GM18861 (cell line): ENCODE measurements around the gene ADD1.
A peak's percentile ranks its signal among the peaks of the same experiment; 100 is the strongest.

Experiments
- ATAC-seq: cut with Tn5 transposase; IDR thresholded peaks from one replicate; pipeline ENCODE4 v1.9.1; 2021; ENCODE audit not compliant: unreplicated experiment

ADD1 gene

DNA sequence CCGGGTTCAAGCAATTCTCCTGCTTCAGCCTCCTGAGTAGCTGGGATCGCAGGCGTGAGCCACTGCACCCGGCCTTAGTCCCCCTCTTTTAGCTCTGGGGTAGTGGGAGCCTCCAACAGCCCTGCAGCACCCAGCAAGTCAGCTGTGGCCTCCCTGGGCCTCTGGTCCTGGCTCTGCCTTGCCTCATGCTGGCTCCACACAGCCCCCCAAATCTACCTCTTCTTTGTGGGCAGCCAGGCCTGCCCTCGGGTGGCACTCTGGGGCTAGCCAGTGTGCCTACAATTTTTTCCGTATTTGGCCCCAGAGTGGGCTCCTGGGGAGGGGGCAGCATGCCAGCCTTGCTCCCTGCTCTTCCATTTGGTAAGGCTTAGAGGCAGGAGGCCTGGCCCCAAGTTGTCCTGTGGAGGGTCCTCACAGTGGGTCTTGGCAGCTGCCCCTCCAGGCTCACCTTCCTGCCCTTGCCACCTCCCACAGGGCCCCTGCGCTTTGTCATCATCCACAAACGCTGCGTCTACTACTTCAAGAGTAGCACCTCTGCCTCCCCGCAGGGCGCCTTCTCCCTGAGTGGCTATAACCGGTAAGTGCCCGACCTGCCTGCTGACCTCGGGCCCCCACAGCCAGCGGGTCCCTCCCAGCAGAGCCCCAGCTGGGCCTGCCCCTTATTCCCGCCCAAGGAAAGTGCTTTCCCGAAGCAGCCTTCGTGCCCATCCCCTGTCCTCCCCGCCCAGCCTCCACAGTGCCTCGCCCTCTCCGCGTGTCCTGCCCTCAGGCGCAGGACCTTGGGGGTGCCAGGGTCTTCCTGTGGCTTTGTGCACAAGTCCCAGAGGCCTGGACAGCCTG, 21.0 kb upstream of the ADD1 start:
- no peak for ATAC-seq

DNA sequence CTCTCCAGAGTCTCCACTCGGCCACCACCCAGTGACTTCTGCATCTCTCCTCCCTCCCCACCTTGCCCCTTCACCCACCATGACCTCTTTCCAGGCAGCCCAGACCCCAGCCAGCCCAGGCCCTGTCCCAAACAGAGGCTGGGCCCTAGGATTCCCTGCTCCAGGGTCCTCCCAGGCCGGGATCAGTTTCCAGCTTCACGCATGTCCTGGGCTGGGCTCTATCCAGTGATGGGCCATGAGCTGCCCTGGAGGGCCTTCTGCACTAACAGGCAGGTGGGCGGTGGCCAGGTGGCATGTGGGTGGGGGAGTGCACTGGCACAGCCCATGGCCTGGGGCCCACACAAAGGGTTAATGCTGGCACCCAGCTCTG, 20.4 kb upstream of the ADD1 start:
- no peak for ATAC-seq

DNA sequence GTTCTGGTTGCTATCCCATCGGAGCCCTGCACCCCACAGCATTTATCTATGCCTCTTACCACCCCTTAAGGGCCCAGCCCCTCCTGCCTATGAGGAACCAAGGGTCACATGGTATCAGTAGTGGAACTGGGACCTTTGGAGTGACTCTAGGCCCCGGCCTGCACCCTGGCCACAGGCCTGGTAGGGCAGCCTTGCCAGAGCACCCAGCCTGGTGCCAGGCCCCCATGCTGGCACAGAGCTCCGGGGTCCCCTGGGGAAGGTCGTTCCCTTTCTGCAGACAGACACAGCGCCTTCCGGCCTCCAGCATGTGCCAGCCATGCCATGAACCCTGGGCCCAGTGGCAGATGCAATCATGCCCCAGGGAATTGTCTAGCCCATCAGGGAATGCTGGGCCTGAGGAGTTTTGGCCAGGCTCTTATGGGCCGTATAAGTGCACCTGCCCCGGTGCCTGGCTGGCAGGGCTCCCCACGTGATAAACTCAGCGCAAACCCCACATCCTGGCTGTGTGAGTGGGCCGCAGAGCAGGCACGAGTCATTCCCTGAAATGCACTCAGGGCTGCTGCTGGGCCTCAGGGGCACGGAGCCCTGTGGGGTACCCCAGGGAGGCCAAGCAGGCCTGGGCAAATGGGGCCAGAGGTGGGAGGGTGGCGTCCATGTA, 19.8 kb upstream of the ADD1 start:
- ATAC-seq, result no peak

DNA sequence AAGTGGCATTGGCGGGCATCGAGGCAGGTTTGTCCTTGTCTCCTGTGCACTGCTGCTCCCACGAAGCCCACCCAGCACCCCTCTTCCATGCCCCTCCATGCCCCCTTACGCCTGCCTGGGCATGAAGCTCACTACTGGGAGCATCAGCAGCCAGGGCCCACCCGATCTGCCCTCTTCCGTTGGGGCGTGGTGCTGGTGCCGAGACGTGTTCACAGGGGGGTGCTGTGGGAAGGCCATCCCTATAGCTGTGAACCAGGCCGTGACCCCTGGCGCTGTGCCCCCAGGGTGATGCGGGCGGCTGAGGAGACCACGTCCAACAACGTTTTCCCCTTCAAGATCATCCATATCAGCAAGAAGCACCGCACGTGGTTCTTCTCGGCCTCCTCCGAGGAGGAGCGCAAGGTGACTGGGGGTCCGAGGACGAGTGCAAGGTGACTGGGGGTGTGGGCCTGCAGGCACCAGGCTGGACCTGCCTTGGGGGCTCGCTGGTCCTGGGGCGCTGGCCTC, 19.3 kb upstream of the ADD1 start:
- no peak for ATAC-seq

DNA sequence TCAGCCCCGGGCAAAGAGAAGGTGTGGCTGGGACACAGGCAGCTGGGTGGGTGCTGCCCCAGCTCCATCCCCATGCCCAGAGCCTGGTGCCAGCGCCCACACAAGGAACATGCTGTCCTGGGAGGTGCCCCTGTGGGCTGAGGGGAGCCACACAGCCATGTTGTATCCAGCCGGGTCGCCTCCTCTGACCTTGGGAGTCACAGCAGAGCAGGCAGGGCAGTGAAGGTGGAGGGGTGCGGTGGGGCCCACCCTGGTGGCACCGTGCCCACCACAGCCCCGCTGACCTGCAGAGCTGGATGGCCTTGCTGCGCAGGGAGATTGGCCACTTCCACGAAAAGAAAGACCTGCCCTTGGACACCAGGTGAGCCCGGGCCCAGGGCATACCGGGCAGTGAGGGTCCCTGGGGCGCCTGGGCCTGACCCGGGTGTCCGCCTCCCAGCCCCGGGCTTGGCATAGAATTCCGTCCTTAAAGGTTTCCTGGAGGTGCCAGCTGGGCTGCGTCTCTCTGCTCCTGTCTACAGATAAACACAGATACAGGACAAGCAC, 18.7 kb upstream of the ADD1 start:
- no peak for ATAC-seq

DNA sequence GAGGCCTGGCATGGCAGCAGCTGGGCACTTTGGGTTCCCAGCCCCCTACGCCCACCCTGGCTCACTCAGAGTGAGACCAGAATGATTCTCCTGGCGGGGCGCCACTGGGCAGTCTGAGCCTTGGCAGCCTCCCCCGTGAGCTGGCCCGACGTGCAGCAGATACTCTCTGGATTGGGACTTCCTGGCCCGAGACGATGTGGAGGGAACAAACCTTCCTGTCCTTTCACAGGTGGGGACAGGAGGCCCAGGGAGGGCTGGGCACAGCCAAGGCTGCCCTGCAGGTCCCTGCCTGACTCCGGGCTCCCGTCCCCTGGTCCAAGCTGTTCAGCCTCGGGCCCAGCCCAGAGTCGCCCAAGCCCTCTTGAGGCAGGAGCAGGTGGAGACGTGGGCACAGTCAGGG, 17.9 kb upstream of the ADD1 start:
- no peak for ATAC-seq

DNA sequence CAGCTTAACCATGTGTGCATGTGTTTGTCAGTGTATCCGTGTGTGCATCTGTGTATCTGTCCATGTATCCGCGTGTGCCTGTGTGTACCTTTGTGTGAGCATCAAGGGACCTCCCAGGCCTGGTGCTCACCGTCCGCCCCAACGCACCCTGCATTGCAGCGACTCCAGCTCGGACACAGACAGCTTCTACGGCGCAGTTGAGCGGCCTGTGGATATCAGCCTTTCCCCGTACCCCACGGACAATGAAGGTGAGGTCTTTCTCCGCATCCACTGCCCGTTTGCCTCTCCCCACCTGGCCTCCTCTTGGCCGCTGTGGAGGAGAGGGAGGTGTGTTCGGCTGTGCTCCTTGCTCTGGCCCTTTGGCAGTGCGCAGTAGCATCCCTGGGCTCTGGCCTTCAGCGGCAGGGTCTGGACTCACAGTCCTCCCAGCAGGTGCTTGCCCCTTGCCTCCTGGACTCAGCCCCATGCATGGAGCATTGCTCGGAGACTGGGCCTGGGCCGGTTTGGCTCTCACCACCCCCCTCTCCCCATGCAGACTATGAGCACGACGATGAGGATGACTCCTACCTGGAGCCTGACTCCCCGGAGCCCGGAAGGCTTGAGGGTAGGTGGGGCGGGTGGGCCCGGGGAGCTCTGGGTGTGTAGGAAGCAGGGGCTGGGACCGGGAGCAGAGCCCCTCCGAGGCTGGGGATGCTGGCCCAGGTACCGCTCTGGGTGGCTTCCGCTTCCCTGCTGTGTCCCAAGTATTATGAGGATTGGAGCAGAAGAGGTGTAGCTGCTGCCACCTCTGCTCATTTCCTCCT, 16.4 kb upstream of the ADD1 start:
- ATAC-seq, result no peak

DNA sequence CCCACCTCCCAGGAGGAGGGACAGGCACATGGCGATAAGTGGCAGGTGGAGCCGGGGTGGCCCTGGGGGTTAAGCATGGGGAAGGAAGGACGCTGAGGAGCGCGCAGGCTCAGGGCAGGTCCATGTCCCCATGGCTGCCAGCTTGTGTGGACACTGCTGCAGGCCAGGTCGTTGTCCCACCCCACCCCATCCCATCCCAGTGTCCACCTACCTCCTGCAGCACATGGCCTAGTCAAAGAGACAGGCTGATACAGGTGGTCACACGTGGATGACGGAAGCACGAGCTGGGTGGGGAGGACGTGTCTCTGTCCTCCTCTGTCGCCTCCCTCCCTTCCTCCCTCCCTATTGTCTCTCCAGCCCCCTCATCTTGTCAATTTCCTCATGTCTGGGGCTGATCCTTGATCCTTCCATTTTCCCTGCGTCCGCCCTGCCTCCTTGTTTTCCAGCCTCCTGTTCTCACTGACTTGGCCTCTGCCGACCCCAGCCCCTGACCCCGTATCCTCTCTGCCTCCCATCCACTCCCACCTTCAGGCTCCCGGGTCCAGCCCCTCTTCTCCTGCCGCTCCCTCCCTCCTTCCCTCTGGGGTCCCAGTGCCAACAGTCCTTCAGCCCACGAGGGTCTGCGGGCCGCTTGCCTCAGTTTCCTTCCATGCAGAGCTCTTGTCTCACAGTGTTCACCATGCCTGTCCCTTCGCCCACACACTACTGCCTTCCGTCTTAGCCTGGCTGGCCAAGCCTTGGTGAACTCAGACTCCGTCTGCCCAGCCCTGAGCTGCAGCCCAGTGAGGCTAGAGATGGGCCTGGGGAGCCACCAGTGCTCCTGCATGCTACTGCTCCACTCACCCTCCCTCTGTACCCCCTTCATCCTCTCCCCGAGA, 15.5 kb upstream of the ADD1 start:
- no peak for ATAC-seq

DNA sequence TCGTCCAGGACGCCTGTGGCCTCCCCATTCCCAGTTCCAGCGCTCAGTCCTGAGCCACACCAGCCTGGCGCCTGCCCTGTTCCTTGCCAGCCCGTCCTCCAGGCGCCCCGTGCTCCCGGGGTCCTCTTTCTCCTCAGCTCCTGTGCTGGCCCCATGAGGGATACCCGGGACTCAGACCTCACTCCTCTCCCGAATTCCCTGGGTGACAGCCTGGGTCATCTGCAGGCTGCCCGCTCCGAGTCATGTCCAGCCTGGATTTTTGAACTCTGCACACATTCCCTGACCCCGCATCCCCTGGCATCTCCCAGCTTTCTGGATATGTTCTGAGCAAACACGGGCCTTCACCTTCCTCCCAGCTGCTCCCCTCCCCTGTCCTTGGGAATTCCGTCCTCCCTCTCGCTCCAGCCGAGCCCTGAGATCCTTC, 14.9 kb upstream of the ADD1 start:
- ATAC-seq, result no peak

DNA sequence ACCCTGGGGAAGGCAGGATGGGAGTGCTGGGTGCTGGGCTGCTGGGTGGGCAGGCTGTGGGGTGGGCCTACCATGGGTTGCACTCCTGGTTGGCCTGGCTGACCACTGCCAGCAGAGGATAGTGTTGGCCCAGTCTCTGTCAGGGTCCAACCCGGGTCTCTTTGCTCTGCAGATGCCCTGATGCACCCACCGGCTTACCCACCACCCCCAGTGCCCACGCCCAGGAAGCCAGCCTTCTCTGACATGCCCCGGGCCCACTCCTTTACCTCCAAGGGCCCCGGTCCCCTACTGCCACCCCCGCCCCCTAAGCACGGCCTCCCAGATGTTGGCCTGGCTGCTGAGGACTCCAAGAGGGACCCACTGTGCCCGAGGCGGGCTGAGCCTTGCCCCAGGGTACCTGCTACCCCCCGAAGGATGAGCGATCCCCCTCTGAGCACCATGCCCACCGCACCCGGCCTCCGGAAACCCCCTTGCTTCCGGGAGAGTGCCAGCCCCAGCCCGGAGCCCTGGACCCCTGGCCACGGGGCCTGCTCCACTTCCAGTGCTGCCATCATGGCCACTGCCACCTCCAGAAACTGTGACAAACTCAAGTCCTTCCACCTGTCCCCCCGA, 14.2 kb upstream of the ADD1 start:
- no peak for ATAC-seq

DNA sequence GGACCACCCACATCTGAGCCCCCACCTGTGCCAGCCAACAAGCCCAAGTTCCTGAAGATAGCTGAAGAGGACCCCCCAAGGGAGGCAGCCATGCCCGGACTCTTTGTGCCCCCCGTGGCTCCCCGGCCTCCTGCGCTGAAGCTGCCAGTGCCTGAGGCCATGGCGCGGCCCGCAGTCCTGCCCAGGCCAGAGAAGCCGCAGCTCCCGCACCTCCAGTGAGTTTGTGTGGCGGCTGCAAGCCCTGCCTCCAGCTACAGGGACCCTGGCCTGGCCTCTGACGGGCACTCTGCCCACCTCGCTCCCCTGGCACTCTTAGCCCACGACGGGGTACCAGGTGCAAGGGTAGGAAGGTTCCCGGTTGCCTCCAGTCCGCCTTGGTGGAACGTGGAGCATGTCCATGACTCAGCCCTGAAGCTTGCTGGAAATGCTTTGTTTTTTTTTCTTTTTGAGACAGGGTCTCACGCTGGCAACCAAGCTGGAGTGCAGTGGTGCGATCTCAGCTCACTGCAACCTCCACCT, 13.7 kb upstream of the ADD1 start:
- no peak for ATAC-seq

DNA sequence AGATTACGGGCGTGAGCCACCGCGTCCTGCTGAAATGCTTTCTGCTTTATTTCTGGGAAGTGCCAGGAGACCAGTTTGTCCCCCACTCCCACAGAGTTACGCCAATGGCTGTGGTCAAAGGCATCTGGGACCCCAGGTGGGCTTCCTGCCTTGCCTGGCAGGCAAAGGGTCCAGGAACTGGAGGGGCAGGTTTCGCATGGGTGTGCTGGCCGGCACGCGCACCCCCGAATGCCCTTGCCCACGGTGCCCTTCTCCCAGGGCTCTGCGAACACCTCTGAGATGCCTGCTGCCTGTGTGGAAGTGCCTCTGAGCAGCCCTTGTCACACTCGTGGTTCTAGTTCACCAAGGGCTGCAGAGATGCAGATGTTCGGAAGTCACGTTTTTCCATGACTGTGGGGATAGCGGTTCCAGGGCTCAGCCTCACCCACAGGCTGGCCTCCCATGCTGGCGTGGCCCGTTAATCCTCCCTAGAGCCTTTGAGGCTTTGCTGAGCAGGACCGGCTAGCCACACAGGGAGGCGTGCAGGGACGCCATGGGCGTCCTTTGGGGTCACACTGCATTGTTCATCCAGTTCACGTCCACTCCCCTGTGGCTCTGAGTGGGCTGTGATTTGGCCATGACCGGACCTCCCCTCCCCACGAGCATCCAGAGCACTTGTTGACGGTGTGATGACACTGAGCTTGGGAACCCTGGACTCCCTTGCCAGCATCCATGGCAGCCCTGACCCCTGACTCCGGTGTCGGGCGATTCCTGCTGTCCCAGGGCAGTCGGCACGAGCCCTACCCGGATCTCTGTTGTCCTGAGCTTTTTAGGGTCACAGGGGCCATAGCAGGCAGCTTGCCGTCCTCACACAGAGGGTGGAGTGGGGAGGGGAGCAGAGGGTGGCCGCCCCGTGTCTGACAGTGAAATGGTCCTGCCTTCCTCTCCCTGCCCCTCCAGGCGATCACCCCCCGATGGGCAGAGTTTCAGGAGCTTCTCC, 12.7 kb upstream of the ADD1 start:
- no peak for ATAC-seq

DNA sequence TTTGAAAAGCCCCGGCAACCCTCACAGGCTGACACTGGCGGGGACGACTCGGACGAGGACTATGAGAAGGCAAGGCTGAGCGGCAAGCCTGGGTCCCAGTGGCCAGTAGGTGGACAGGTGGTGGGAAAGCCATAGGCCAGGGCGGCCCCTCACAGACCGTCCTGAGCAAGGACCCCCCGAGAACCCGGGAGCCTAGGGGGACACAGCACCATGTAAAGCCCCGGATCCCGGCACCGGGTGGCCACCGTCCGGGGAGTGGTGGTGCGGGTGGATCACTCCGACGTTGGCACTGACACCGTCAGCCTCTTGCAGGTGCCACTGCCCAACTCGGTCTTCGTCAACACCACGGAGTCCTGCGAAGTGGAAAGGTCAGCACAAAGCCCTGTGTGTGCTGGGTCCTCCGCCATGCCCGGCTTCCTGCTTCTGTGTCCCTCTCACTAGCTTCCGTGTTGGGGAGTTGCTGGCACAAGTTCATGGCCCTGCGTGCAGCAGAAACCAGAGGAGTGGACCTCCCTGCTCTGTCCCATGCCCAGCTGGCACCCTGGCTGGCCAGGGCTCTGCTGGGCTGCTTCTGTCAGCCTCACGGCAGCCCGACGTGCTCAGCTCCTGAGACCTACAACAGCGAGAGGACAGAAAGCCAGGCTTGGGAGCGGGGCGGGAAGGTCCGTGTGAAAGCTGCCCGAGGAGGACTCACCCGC, 11.9 kb upstream of the ADD1 start:
- no peak for ATAC-seq

DNA sequence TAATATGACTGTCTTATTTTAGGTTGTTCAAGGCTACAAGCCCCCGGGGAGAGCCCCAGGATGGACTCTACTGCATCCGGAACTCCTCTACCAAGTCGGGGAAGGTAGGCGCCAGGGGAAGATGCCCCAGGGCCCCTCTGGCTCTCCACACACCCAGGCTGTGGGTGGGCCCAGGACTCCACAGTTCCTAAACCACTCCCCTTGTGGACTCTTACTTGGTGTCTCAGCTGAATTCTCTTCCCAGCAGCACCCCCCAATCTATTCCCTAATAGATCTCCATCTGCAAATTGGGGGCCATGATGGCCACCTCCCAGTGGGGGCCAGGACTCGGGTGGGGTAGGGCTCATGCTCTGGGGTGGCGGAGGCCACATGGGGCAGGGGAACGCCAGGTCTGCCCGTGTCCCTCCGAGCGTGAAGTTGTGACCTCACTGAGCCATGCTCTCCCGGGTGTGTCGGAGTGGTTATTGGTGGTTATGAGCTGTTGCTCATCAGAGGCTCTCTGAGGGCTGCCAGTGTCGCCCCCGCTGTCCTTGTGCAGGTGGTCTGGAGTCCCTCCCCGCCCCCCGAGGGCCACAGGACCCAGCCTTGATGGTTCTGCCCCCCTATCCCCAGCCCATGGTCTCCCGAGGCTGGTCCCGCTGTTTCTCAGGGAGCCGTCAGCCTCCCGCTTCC, 11.2 kb upstream of the ADD1 start:
- ATAC-seq, result peak; percentile 63

DNA sequence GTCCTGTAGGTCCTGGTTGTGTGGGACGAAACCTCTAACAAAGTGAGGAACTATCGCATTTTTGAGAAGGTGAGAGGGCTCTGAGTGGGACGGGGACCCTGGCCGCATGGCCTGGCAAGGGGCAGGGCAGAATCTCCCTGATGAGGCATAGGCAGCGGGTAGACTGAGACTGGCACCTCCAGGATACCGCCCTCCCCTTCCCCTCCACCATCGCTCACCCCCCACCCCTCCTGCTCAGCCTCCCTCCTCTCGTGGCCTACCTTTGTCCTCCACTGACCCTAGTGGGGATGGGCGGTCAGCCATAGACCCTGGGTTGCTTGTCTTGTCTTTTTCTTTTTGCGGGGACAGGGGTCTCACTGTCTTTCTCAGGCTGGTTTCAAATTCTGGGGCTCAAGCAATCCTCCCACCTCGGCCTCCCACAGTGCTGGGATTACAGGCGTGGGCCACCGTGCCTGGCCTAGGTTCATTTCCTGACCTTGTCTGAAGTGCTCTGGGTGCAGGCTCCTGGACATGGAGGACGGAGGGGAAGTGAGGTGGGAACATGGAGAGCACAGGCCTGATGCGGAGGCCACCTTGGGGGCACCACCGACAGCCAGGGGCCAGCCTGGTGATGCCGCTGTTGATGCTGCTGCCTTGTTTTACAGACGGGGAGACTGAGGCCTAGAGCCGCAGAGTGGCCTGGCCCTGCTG, 10.5 kb upstream of the ADD1 start:
- ATAC-seq, result no peak

DNA sequence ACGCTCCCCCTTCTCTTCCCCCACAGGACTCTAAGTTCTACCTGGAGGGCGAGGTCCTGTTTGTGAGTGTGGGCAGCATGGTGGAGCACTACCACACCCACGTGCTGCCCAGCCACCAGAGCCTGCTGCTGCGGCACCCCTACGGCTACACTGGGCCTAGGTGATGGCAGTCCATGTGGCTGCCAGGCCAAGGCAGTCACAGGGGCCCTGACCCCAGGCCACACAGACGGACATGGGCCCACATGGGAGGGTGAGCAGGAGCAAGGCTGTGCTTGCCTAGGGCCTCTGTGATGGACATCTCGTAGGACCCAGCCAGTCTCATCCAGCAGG, 10.0 kb upstream of the ADD1 start:
- ATAC-seq, result no peak
